Measurements from ENCODE around the gene RFTN1. TPM values are rescaled to one million over a fixed set of nuclear protein-coding genes. Genes with fewer than 3 reads are reported as not detected.

Gene RFTN1
- total and polyA plus RNA-seq, 2 of the 8 experiments (the other 6 are each of a cell fraction or from before 2014, with no cell fraction given) = 4.6 to 6.7 TPM

GRCh38 chr3:16466822-16467221 is 46.7 kb downstream of the RFTN1 start (continued):
- TF ChIP-seq CHD7 (IDR thresholded peaks at IDR 0.05; ENCODE audit: insufficient replicate concordance, low read length) = no peak
- TF ChIP-seq POLR2A (IDR thresholded peaks at IDR 0.05; ENCODE audit: control extremely low read depth in 1 of 2, low read depth in 2 of 2, low read length in 2 of 2) = no peak

Measured in H1 (cell line).